WI38 (cell line): ENCODE results near the gene TOX2.

Source experiments
- H3K4me3 ChIP-seq: 2 replicates; pipeline ENCODE4 v1.5.1; 2011; ENCODE audit warnings: low read depth, mild to moderate bottlenecking, control low read depth, low read length
- TF ChIP-seq, protein P1 (sequence below): IDR thresholded peaks from 2 replicates; pipeline ENCODE4 v1.5.1; 2012; ENCODE audit warnings: low read depth, mild to moderate bottlenecking, control low read depth, low read length

The TOX2 gene

DNA sequence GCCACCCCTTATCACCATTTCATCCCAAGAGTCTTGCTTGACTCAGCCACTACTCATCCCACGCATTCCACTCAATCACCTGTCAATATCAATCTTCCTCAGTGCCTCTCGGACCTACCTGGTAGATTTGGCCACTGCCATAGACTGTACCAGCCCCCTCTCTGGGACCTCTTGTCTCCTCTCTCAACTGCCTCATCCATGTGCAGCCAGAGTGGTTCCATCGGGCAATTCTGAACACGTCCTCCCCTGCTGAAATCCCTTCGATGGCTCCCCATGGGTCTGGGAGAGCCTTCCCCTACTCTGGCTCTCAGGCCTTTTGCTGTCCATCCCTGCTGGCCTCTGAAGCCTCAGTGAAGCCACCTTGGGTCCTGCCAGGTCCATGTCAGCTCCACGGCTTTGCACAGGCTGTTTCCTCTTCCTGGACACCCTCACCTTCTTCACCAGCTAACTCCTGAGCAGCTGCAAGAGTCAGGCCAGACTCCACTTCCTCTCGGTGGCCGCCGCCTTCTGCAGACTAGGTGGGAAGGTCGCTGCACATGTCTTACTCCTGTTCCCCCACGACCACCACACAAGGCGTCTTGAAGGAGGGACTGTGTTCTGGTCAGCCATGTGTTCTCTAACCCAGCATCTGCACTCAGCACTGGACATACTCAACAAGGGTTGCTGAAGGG is 120.4 kb downstream of the TOX2 start:
- TF ChIP-seq, protein P1, sequence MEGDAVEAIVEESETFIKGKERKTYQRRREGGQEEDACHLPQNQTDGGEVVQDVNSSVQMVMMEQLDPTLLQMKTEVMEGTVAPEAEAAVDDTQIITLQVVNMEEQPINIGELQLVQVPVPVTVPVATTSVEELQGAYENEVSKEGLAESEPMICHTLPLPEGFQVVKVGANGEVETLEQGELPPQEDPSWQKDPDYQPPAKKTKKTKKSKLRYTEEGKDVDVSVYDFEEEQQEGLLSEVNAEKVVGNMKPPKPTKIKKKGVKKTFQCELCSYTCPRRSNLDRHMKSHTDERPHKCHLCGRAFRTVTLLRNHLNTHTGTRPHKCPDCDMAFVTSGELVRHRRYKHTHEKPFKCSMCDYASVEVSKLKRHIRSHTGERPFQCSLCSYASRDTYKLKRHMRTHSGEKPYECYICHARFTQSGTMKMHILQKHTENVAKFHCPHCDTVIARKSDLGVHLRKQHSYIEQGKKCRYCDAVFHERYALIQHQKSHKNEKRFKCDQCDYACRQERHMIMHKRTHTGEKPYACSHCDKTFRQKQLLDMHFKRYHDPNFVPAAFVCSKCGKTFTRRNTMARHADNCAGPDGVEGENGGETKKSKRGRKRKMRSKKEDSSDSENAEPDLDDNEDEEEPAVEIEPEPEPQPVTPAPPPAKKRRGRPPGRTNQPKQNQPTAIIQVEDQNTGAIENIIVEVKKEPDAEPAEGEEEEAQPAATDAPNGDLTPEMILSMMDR = no peak
- H3K4me3 ChIP-seq = no peak overlapping the region

DNA sequence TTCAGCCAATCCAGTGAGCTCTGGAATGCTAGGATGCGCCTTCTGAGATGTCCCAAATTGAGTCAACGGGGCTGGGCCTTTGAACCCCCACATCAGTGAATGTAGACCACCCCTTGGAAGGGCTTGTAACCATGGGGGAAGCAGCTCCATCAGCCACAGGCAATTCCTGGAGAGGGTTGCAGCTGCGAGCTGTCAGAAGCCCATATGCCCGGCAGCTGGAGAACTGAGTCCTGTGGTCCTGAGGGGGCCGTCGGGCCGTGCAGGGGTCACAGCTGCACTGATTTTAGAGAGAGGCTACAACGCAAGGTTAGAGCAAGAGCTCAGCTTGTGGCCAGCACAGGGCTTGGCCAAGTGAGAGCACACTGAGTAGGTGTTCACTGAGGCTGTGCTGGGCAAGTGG is 121.3 kb downstream of the TOX2 start:
- no peak overlapping the region for H3K4me3 ChIP-seq

DNA sequence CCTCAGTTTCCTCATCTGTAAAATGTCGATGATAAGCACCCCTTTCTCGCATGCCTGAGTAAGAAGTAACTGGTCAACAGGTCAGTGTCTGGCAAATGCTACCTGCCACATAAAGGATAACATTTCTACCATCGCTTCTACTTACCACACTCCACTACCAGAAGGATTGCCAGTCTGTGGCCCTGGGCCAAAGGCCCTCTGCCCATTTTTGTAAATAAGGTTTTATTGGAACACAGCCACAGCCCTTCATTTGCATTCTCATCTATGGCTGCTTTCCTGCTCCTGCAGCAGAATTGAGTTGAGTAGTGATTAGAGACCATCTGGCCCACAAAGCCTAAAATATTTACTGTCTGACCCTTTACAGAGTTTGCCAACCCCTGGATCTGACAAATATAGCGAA is 121.8 kb downstream of the TOX2 start:
- TF ChIP-seq, protein P1 = no peak
- H3K4me3 ChIP-seq = no peak overlapping the region

More for the DNA sequence above, 121.3 kb downstream of the TOX2 start:
- TF ChIP-seq, protein P1 = no peak

DNA sequence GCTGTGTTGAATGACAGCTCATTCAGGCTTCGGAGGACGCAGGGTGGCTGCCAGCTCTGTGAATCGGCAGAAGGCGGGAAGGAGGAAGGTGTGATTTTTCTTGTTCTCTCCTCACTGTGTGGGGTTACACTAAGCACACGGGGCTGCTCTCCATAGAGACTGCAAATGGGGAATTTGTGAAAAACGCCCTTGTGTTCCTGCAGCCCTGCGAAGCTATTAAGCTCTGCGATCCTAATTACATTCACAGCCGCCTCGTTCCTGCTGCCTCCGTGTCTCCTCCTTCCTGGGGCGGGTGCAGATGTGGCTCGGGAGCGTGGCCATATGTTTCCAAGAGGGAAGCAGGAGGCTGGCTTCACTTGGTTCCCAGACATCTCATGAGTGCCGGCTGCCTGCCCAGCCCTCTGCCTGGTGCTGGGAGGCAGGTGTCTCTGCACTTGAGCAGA is 124.0 kb downstream of the TOX2 start:
- H3K4me3 ChIP-seq = no peak overlapping the region
- TF ChIP-seq, protein P1 = no peak

DNA sequence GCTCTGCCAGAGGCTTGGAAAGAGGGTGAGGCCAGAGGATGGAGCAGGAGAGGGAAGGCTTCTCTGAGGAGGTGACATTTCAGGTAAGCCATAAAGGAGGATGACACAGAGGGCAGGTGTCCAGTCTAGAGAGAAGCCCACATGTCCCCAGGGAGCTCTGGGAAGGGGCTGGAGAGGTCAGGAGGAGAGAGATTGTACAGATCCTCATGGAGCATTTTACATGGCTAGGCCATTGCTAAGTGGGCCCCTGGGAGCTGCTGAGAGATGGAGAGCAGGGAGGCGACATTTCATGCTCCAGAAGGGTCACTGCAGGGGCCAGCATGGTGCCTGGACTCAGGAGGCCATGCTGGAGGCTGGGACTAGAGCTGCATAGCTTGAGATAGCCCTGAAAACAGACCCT is 124.5 kb downstream of the TOX2 start:
- no peak overlapping the region for H3K4me3 ChIP-seq
- TF ChIP-seq, protein P1 = no peak

DNA sequence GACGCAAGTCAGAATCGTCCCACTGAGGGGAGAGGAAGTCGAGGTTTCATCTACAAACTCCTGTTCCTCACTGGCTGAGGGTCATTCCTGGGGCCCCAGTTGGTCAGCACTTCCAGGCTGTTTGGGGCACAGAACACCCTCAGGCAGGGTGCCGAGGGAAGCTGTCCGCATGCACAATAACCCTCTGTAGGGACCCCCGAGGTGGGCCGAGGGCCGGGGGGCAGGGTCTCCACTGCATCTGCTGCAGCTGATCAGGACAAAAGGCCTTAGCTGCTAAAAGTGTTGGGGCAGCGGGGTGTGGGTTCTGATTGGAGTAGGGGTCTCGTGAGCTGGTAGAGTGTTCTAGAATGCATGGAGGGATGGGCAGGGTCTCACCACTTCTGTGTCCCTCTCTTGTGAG is 125.1 kb downstream of the TOX2 start:
- H3K4me3 ChIP-seq = no peak overlapping the region
- TF ChIP-seq, protein P1 = no peak

DNA sequence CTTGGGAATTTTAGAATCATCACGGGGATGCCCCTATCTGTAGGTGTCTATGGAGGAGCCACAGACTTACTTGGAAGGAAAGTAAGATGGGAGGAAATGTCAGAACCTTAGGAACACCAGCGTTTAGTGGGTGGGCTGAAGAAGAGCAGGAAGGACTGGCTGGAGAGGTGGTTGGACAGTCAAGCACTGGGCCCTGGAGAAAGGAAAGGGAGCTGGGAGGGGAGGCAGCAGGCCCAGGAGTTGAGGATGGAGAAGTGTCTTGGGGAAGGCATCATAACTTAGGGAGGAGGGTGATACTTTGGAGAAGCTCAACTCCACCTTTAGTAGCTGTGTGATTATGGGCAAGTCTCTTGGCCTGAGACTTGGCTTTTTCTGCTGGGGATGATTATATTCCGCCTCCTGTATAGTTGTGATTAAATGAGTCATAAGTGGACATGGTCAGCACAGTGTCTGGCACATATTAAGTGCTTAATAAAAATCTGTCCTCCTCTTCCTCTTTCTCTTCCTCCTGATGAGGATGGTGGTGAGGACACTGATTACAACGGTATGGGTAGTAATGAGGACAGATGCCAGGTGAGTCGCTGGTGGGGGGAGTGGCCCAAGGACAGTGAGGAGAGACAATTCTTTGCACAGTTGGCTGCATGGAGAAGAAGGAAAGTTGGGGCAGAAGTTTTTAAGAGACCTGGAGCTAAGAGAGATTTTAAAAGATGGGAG is 125.7 kb downstream of the TOX2 start:
- no peak overlapping the region for H3K4me3 ChIP-seq
- TF ChIP-seq, protein P1 = no peak
